Stimulated activated CD4-positive, alpha-beta T cell treated with anti-CD3 and anti-CD28 coated beads, Interleukin-4, amount 100 ng/mL, for 4 hours (primary cell): ENCODE measurements around the gene ZNF709.
"Not testable (repeated sequence)": the region's sequence is repeated elsewhere in the genome, so short reads cannot be mapped to it uniquely, and the experiment has no call there.

Experiments used
- DNase-seq, 2 experiments: peaks; one replicate each; pipeline ENCODE4 v3.0.0-alpha.2; 2020

ZNF709 gene

DNA sequence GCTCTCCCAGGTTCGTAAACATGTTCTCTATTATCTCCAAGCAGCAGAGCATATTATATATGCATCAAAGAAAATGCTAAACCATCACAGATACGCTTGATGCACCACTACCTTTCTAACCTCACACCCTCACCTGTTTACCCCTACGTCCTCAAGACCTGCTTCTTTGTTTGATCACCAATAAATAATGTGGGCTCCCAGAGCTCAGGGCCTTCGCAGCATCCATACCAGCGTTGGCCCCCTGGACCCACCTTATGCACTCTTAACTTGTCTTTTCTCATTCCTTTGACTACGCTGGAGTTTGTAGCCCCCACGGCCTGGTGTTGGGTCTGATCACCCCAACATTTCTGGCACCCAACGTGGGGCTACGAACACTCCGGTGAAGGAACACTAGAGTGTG lies 33.8 kb downstream of the ZNF709 start:
- DNase-seq = no peak

DNA sequence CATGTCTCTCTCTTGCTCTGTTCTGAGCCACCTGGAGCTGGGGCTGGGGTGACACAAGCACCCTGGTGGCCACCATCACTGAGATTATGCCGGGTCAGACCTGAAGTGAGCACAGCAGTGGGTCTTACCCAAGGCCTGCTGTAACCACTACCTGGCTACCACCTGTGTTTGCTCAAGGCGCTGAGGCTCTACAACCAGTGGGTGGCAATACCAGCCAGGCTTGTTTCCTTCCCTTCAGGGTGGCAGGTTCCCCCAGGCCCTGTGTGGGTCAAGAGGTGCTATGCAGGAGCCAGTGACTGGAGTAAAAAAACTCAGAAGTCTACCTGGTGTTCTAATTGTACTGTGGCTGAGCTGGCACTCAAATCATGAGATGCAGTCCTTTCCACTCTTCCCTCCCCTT lies 35.8 kb downstream of the ZNF709 start:
- no peak for DNase-seq

DNA sequence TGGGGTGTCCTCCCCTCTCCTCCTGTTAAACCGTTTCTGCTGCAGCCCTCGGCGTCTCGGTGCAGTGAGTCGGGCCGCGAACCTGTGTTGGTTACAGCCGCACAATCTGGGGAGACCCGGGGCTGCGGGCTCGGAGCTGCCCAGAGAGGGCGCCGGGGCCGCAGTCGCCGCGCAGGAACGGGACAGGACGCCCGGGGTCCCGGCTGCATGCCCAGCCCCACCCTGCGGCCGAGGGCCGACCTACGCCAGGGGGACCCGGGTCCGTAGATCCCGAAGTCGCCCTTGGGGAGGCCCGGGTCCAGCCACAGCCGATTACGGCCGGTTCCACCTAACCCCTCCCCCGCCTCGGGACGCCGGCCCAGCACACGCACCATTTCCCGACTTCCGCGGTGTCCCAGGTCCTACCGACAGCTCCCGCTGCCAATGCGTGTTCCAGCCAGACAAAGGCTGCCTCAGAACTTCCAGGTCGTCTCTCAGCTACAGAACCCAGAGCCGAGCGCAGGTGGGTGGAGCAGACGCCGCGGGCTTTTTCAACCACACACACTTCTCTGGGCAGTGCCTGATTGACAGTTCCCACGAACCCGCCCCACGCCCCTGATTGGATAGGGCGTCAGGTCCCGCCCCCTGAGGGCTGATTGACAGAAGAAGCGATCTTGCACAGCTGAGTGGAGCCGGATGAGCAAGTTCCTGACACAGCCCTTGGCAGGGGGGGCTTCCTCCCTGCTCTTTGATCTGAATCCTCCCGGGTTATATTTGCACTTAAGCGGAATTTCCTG lies 43.9 kb downstream of the ZNF709 start, which contains the start of gene ZNF443:
ZNF443 (minus strand) TSS at position 481 of the 776 bp plus-strand sequence; CDS start at position 374, 107 bp downstream.
- peak; percentile 97 to 99 for DNase-seq

DNA sequence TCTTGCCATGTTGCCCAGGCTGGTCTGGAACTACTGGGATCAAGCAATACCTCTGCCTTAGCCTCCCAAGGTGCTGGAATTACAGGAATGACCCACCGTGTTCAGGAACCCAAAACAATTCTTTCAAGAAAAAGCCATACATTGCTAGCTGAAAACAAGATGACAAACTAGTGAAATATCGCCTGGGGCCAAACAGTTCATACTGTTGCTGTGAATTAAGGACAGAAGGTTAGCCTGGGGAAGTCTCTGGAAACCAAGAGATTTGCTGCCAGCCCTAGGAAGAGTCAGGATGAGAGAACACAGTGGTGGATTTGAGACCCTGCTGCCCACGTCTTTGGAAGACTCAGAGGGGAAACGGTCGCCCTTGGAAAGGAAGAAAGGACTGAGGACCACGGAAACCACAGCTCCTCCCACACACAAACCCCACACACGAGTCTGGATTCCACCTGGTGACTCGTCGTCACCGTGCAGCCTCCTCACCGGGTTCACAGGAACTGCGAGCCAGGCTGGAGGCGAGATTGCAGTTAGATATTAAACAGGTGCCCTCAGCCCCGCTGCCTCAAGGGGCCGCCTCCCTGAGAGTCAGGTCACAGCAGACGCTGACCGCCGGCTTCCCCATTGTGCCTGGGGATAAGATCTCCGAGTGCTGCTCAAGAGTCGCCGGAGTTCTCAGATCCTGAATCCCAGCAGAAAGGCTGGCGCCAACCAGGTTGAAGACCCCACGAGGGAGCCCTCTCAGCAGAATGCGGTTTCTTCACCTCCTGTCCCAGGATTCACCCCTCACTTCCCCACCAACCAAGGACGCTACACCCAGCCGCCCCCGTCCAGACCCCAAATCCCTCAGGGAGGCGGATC lies 44.7 kb downstream of the ZNF709 start:
- peak; percentile 34 to 74 for DNase-seq

- not testable (repeated sequence) for DNase-seq
Measured at GRCh38 chr19:12430726-12431299, 53.8 kb downstream of the ZNF709 start.

- no peak for DNase-seq
Measured at GRCh38 chr19:12425888-12426274, 58.7 kb downstream of the ZNF709 start.

- no peak for DNase-seq
Measured at GRCh38 chr19:12425236-12425887, 59.3 kb downstream of the ZNF709 start.

DNA sequence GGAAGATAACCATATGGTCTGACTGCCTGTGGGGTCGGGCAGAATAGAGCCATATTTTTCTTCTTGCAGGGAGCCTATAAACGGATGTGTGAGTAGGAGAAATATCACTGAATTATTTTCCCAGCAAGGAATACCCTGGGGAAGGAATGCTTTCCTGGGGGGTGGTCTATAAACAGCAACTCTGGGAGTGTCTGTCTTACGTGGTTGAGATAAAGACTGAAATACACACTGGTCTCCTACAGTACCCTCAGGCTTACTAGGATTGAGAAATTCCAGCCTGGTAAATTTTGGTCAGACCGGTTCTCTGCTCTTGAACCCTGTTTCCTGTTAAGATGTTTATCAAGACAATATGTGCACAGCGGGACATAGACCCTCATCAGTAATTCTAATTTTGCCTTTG lies 67.3 kb downstream of the ZNF709 start:
- DNase-seq = not testable (repeated sequence)

- DNase-seq = no peak
Measured at GRCh38 chr19:12411893-12412292, 72.7 kb downstream of the ZNF709 start.
